DOHH2 (cell line): Measurements from ENCODE around the gene TRMU.

ENCODE experiments used
- CTCF ChIP-seq: fragments of 200-600 bp; sonication (generic); IDR thresholded peaks from one replicate; pipeline ENCODE4 v1.5.1; 2014; ENCODE audit warnings: antibody characterized with exemption, mild to moderate bottlenecking, low read depth, low read length; ENCODE audit not compliant: poor library complexity, severe bottlenecking
- EZH2phosphoT487 ChIP-seq: fragments of 200-600 bp; sonication (generic); IDR thresholded peaks from 2 replicates; pipeline ENCODE4 v1.6.1; 2017; ENCODE audit warnings: borderline replicate concordance, mild to moderate bottlenecking, antibody characterized with exemption, low read length, moderate library complexity, mixed read lengths

- TF ChIP-seq CTCF, result peak; percentile 29
- no peak for TF ChIP-seq EZH2phosphoT487
These were observed 39.0 kb upstream of the TRMU start, which contains the start of gene GTSE1 for GRCh38 chr22:46296257-46297150.
